Gastrocnemius medialis (tissue), 4 donors: ENCODE measurements around the gene BEST1. TPM values are rescaled to one million over a fixed set of nuclear protein-coding genes. Genes with fewer than 3 reads are reported as not detected.

Experiments
- ATAC-seq, 2 donors: fragments of 150-250 bp; one replicate each; pipeline ENCODE4 v1.9.1; 2016
- DNase-seq, 2 donors: peaks; one replicate each; pipeline ENCODE4 v3.0.0-alpha.2; 2019
- H3K27ac ChIP-seq, 4 donors: fragments of 200-600 bp; sonication (generic); 1 replicate in 1 of 4; 2 replicates in 3 of 4; pipeline ENCODE4 v1.5.1; 2016 to 2018; ENCODE audit warnings: mild to moderate bottlenecking in 2 of 4, moderate library complexity in 1 of 4
- H3K27me3 ChIP-seq, 3 donors: fragments of 200-600 bp; sonication (generic) in 2 of 3; 1 replicate in 1 of 3; 2 replicates in 2 of 3; pipeline versions ENCODE4 v1.5.1 to v1.6.0; 2016 to 2019; ENCODE audit warnings: mild to moderate bottlenecking in 1 of 3, moderate library complexity in 1 of 3
- H3K36me3 ChIP-seq, 2 donors: fragments of 200-600 bp; sonication (generic) in 1 of 2; one replicate each; pipeline ENCODE4 v1.5.1; 2017 to 2018
- H3K4me1 ChIP-seq, 2 donors: fragments of 200-600 bp; sonication (generic) in 1 of 2; one replicate each; pipeline ENCODE4 v1.5.1; 2016 to 2017; ENCODE audit warnings: mild to moderate bottlenecking in 2 of 2
- H3K4me3 ChIP-seq, 4 donors: fragments of 200-600 bp; sonication (generic) in 3 of 4; 1 replicate in 1 of 4; 2 replicates in 3 of 4; pipeline ENCODE4 v1.5.1; 2016 to 2019; ENCODE audit warnings: mild to moderate bottlenecking in 2 of 4
- H3K9me3 ChIP-seq, 3 donors: fragments of 200-600 bp; sonication (generic) in 2 of 3; 1 replicate in 1 of 3; 2 replicates in 2 of 3; pipeline ENCODE4 v1.5.1; 2016 to 2019
- POLR2A ChIP-seq, 2 donors: fragments of 450-650 bp; IDR thresholded peaks; one replicate each; pipeline ENCODE4 v1.6.1; 2017; ENCODE audit warnings: antibody characterized with exemption in 2 of 2, mild to moderate bottlenecking in 2 of 2, moderate library complexity in 2 of 2
- in situ Hi-C, 4 donors: fragments of 200-750 bp; cut with MboI; loops; one replicate each; pipeline versions ENCODE4 v1.15.0 to v1.8.0; 2017; ENCODE audit warnings: low sequenced_read_pairs in 4 of 4
- intact Hi-C: fragments of 100-400 bp; cut with DNase I; formaldehyde crosslinking; loops from one replicate; pipeline ENCODE4 v1.15.1; 2023; ENCODE audit warnings: low total_unique reads
- total RNA-seq, 4 donors: library from RNA; depleted of rRNA; stranded (reverse); fragments of >200 nt; gene quantifications; one replicate each; pipeline versions ENCODE4 v1.1.0 to v1.2.3, GENCODE V29; 2016
- TF ChIP-seq, protein P1 (sequence below), 5 experiments: fragments of 450-650 bp in 3 of 5; fragments of 200-600 bp in 2 of 5; sonication (generic) in 2 of 5; IDR thresholded peaks in 4 of 5; conservative IDR thresholded peaks in 1 of 5; 1 replicate in 4 of 5; 2 replicates in 1 of 5; pipeline ENCODE4 v1.5.1; 2016 to 2019; ENCODE audit warnings: antibody characterized with exemption in 5 of 5, mild to moderate bottlenecking in 3 of 5, moderate library complexity in 3 of 5

Gene BEST1
- total RNA-seq, 4 donors from 2014 or later = 0.93 to 1.7 (median 0.94) TPM; not detected in 1

DNA sequence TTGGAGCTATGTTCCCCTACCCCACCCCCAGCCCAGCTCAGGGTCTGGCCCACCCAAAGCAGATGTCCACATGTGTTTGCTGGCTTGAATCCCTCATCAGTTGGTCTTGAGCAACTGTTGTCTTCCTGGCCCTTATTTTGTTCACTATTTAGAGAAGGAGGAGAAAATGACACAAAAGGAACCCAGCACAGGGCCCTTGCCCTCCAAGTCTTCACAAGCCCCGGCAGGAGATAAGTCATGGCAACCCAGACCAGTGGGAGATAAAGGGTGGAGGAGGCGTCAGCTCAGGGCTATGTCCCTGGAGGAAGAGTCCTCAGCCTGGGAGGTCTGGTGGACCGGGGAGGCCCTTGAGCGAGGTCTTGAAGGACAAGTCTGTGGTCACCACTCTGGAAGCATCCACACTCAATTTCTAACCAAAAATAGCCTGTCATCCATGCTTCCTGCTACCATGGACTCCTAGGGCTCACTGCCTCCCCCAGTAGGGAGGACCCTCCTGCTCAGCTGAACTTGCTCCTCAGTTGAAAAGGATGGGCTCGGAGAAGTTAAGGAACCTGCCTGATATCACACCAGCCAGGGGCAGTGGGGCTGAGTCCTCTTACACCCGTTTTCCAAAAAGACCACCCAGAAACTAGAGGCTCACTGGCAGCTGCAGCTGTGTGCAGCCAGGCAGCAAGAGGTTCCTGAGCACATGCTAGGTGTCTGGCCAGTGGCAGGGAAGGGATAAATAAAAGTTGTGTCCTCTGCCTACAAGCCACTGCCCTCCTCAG, 31.0 kb upstream of the BEST1 start:
- Histone ChIP-seq H3K36me3 (no peaks in the 10 kb centered on the region), H3K27ac (peak overlapping the region; percentile 49 to 77 (median 68)), H3K27me3 (peaks cover 14 to 21% (median 16%) of the 10 kb centered on the region in 3 donors), H3K4me3 (no peak overlapping the region), H3K4me1 (peaks cover 13 to 17% of the 10 kb centered on the region in 2 donors), H3K9me3 (no peaks in the 10 kb centered on the region)
- ATAC-seq (no peak), DNase-seq (peak in 1 of 2 donors; percentile 38)
- intact Hi-C loops (no loop called here), in situ Hi-C loops (no loop called here)
- TF ChIP-seq, protein P1, sequence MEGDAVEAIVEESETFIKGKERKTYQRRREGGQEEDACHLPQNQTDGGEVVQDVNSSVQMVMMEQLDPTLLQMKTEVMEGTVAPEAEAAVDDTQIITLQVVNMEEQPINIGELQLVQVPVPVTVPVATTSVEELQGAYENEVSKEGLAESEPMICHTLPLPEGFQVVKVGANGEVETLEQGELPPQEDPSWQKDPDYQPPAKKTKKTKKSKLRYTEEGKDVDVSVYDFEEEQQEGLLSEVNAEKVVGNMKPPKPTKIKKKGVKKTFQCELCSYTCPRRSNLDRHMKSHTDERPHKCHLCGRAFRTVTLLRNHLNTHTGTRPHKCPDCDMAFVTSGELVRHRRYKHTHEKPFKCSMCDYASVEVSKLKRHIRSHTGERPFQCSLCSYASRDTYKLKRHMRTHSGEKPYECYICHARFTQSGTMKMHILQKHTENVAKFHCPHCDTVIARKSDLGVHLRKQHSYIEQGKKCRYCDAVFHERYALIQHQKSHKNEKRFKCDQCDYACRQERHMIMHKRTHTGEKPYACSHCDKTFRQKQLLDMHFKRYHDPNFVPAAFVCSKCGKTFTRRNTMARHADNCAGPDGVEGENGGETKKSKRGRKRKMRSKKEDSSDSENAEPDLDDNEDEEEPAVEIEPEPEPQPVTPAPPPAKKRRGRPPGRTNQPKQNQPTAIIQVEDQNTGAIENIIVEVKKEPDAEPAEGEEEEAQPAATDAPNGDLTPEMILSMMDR (IDR thresholded peaks at IDR 0.05 in 4 of 5, conservative IDR thresholded peaks at IDR 0.05 in 1 of 5) = no peak
- TF ChIP-seq POLR2A (IDR thresholded peaks at IDR 0.05) = no peak

DNA sequence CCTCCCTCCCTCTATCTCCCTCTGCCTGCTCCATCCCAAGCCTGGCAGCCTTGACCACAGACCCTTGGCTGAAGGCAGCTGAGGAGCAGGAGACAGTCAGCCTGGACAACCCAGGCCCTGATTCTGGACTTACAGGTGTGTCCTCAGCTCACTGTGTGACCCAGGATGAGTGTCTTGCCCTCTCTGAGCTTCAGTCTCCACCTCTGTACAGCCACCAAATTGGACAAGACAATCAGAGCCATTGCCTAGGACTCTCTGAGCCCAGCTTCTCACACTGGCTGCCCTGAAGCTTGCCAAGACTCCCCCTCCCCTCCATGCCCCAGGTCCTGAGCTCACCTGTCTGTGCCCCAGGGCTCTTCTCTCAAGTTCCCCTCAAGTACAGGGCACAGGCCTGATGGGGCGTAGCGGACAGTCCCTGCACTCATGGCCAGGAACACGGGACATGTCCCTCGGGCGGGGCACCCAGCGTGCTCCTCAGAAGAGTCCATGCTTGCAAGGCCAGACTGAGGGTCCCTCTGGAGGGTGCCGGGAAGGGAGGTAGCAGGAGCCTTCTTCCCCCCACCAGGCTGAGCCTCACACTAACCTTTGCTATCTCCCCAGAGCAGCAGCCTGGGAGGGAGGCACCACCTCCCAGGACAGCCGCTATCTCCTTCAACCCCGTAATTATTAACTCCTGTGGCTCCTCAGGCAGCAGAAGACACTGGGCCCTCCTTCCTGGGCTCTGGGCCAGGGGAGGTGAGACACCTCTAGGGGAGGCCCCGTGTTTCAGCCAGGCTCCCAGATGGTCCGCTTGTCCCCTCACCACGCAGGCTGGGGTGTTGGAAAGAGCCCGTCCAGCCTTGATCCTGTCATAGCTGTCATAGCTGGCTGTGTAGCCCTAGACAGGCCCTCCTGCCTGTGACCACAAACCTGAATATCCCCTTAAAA, 30.2 kb upstream of the BEST1 start:
- DNase-seq (peak in 1 of 2 donors; percentile 6), ATAC-seq (no peak)
- Histone ChIP-seq H3K27ac (peak overlapping the region; percentile 49 to 77 (median 68)), H3K4me1 (peaks cover 17 to 21% of the 10 kb centered on the region in 2 donors), H3K36me3 (no peaks in the 10 kb centered on the region), H3K4me3 (no peak overlapping the region), H3K27me3 (peaks cover 14 to 21% (median 16%) of the 10 kb centered on the region in 3 donors), H3K9me3 (no peaks in the 10 kb centered on the region)
- in situ Hi-C loops = no loop called here
- intact Hi-C loops = no loop called here
- TF ChIP-seq POLR2A (IDR thresholded peaks at IDR 0.05) = no peak
- TF ChIP-seq, protein P1 (IDR thresholded peaks at IDR 0.05 in 4 of 5, conservative IDR thresholded peaks at IDR 0.05 in 1 of 5) = no peak

DNA sequence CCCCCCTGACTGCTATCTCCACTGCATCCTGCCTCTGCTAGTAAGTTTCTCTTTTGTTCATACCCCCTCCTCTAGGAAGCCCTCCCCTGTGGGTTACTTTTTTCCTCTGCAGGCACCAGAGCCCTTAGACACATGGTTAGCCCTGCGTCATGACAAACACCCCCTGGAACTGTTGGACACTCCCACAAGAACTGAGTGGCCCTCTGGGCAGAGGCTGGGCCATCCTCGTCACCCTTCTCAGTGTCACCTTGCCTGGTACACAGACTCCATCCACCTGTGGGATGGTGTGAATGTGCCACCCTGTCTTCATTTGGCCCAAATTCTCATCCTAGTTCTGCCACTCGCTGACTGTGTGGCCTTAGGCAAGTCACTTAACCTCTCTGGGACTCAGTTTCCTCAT, 28.7 kb upstream of the BEST1 start:
- H3K27ac ChIP-seq = peak overlapping the region in 1 of 4 donors; percentile 83
- peaks cover 14 to 21% (median 16%) of the 10 kb centered on the region in 3 donors for H3K27me3 ChIP-seq
- H3K36me3 ChIP-seq = no peaks in the 10 kb centered on the region
- in situ Hi-C loops = no loop called here
- ATAC-seq (no peak), DNase-seq (peak in 1 of 2 donors; percentile 9)
- no peaks in the 10 kb centered on the region for H3K9me3 ChIP-seq
- intact Hi-C loops = no loop called here
- peaks cover 17 to 21% of the 10 kb centered on the region in 2 donors for H3K4me1 ChIP-seq
- no peak overlapping the region for H3K4me3 ChIP-seq
- TF ChIP-seq, protein P1 (IDR thresholded peaks at IDR 0.05 in 4 of 5, conservative IDR thresholded peaks at IDR 0.05 in 1 of 5) = no peak
- TF ChIP-seq POLR2A (IDR thresholded peaks at IDR 0.05) = no peak

DNA sequence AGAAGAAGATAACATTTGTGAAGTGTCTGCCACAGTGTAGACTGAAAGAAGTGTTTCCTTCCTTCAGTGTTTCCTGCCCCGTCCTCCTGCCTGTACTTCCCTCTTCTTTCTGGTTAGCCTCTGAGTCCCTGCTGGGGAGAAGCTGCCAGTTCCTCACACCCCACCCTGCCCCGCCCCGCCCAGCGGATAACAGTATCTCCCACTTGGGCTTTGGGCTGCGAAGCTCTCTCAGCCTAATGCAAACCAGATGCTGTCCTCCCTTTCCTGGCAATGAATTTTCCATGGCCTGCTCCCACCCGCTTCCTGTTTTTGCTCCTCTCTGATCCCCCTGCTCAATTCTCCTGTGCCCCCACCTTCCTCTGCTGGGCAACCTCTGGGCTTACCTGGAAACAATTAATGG, 27.6 kb upstream of the BEST1 start:
- peaks cover 17 to 21% of the 10 kb centered on the region in 2 donors for H3K4me1 ChIP-seq

More for the DNA sequence above, 27.6 kb upstream of the BEST1 start:
- in situ Hi-C loops = no loop called here
- H3K36me3 ChIP-seq = no peaks in the 10 kb centered on the region
- DNase-seq (peak; percentile 72 to 87), ATAC-seq (peak; percentile 55 to 63)
- peaks cover 14 to 21% (median 16%) of the 10 kb centered on the region in 3 donors for H3K27me3 ChIP-seq
- no peak for TF ChIP-seq POLR2A (IDR thresholded peaks at IDR 0.05)
- TF ChIP-seq, protein P1 (IDR thresholded peaks at IDR 0.05 in 4 of 5, conservative IDR thresholded peaks at IDR 0.05 in 1 of 5) = no peak
- no peaks in the 10 kb centered on the region for H3K9me3 ChIP-seq
- intact Hi-C loops = no loop called here
- H3K27ac ChIP-seq = peak overlapping the region; percentile 68 to 83 (median 73)
- no peak overlapping the region for H3K4me3 ChIP-seq
